AG04450 (cell line): ENCODE results near the gene ATP10B. TPM values are rescaled to one million over a fixed set of nuclear protein-coding genes. Genes with fewer than 3 reads are reported as not detected.

Experiments used
- CTCF ChIA-PET: fragments of 300-600, 350-600 bp; formaldehyde crosslinking; extraction: SDS; loops from one replicate; lab custom pipeline; 2022; ENCODE audit warnings: antibody characterized with exemption, inconsistent platforms; lab: Charles Lee
- POLR2A ChIA-PET: fragments of 350-600 bp; formaldehyde crosslinking; extraction: SDS; loops from one replicate; lab custom pipeline; 2021; ENCODE audit warnings: antibody characterized with exemption, inconsistent platforms; lab: Yijun Ruan, JAX
- DNase-seq: peaks from one replicate; pipeline ENCODE4 v3.0.0-alpha.2; 2011; ENCODE audit warnings: low read depth, low spot score
- H3K27ac ChIP-seq: one replicate; pipeline ENCODE4 v1.5.1; 2012; ENCODE audit warnings: low read depth, low read length, control low read depth
- H3K27me3 ChIP-seq: one replicate; pipeline ENCODE4 v1.6.0; 2012; ENCODE audit warnings: low read length; ENCODE audit not compliant: control insufficient read depth, insufficient read depth
- H3K4me3 ChIP-seq: 2 replicates; pipeline ENCODE4 v1.5.1; 2011; ENCODE audit warnings: mild to moderate bottlenecking, low read depth, low read length, control low read depth
- H3K9me3 ChIP-seq: 2 replicates; pipeline ENCODE4 v1.5.1; 2012; ENCODE audit warnings: low read length; ENCODE audit not compliant: control insufficient read depth, insufficient read depth
- polyA plus RNA-seq: library from polyadenylated mRNA; depleted of rRNA; stranded (reverse); fragments of >200 nt; gene quantifications from 2 replicates; pipeline ENCODE4 v1.2.3, GENCODE V29; 2011
- TF ChIP-seq, protein P1 (sequence below): IDR thresholded peaks from 2 replicates; pipeline ENCODE4 v1.5.1; 2011; ENCODE audit warnings: low read depth, low read length, control low read depth, inconsistent platforms

ATP10B gene
- polyA plus RNA-seq, 1 experiment, result not detected

DNA sequence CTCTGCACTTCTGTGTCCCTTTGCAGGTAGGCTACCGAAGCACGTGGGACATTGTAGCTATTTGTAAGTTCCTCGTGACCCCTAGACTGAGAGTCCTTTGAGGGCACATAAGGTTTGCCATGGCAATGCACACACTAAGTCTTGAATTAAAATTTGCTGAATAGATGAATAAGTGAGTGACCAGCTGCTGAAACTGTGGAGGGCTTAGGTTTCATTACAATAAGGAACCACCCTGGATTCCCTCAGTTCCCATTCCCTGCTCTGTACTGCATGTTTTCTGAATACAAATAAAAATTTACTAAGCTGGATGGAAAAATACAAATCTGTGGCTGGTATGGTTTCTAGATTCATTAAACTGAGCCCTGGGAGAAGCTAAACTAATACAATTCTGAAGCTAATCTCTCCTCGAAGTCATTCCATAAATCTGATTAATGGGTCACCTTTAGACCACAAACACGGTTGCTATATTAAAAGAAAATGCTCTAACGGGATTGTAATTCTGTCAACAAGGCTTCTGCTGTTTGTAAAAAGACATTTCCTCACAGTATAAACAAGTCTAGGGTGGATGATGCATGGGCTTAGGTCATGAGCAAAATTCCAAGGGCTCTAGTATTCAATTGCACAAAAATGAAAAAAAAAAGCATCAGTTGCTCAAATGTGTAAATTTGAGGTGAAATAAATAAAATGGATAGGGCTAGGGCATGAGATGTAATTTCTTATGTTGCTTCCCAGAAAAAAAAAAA is 172.3 kb downstream of the ATP10B start:
- ChIA-PET CTCF (no interaction called here), POLR2A (no interaction called here)
- TF ChIP-seq, protein P1, sequence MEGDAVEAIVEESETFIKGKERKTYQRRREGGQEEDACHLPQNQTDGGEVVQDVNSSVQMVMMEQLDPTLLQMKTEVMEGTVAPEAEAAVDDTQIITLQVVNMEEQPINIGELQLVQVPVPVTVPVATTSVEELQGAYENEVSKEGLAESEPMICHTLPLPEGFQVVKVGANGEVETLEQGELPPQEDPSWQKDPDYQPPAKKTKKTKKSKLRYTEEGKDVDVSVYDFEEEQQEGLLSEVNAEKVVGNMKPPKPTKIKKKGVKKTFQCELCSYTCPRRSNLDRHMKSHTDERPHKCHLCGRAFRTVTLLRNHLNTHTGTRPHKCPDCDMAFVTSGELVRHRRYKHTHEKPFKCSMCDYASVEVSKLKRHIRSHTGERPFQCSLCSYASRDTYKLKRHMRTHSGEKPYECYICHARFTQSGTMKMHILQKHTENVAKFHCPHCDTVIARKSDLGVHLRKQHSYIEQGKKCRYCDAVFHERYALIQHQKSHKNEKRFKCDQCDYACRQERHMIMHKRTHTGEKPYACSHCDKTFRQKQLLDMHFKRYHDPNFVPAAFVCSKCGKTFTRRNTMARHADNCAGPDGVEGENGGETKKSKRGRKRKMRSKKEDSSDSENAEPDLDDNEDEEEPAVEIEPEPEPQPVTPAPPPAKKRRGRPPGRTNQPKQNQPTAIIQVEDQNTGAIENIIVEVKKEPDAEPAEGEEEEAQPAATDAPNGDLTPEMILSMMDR, result no peak
- no peaks in the 10 kb centered on the region for H3K27me3 ChIP-seq
- DNase-seq, result no peak
- no peaks in the 10 kb centered on the region; the same call in 1 of the 2 replicates for H3K9me3 ChIP-seq
- H3K4me3 ChIP-seq, result no peak overlapping the region
- H3K27ac ChIP-seq, result no peak overlapping the region

DNA sequence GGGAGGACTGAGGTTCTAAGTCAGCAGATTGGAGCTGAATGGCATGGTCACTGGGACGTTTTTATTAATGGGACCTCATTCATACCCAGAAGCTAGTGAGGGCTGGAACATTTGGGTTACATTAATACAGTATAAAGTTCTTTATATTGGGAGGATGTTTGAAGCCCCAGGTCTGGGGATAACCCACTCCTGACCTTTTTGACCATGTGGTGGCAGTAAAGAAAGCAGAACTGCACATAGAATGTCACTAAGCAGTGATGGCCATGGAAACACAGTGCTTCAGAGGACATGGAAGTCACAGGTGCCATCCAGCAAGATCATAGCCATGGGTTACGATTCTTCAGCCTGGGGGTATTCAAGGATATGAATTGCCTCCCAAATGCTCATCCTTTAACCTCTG is 176.0 kb downstream of the ATP10B start:
- CTCF ChIA-PET, result no interaction called here
- TF ChIP-seq, protein P1, result no peak
- H3K27ac ChIP-seq, result no peak overlapping the region
- H3K27me3 ChIP-seq, result no peaks in the 10 kb centered on the region
- no peak overlapping the region for H3K4me3 ChIP-seq
- DNase-seq, result no peak
- no peaks in the 10 kb centered on the region; the same call in 1 of the 2 replicates for H3K9me3 ChIP-seq
- POLR2A ChIA-PET, result no interaction called here

DNA sequence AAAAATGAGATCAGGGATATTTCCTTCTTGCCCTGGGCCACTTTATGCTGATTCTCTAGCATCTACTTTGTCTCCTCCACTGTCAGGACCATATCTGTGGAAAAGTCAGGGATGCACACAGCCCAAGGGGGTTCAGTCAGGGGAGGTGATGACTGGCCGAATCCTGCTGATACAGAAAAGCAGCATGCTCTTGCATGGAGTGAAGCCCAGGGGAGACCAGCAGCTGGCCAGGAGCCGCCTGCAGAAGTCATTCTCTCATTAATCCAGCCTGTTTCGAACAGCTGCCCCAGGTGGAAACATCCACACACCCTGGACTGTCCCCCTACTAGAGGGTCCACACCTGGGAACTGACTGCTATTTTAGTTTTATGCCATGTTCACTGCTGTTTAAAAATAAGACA is 177.1 kb downstream of the ATP10B start:
- CTCF ChIA-PET, result no interaction called here
- H3K4me3 ChIP-seq, result no peak overlapping the region
- H3K9me3 ChIP-seq, result no peaks in the 10 kb centered on the region
- H3K27me3 ChIP-seq, result no peaks in the 10 kb centered on the region
- POLR2A ChIA-PET, result no interaction called here
- H3K27ac ChIP-seq, result no peak overlapping the region
- no peak for DNase-seq
- TF ChIP-seq, protein P1, result no peak

DNA sequence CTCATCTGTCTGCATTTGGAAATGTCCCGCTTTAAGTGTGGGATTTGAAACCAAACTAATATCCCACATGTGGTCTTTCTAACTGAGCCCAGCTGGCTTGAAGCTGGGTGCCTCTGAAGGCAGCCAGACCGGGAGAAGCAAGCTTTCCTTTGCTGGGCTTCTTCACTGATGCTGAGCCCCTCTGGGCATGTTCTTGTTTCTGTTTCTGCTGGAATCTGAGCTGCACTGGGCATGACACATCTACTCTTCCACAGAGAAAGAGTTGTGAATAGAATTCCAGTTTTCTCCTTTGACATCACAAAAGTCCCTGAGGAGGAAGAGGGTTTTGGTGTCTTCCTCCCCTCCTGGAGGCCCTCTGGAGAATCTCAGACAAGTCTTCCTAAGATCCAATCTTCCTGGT is 179.5 kb downstream of the ATP10B start:
- no peaks in the 10 kb centered on the region for H3K27me3 ChIP-seq
- no peak overlapping the region for H3K27ac ChIP-seq
- TF ChIP-seq, protein P1, result no peak
- H3K9me3 ChIP-seq, result no peaks in the 10 kb centered on the region
- DNase-seq, result no peak
- no peak overlapping the region for H3K4me3 ChIP-seq
- ChIA-PET POLR2A (no interaction called here), CTCF (no interaction called here)

DNA sequence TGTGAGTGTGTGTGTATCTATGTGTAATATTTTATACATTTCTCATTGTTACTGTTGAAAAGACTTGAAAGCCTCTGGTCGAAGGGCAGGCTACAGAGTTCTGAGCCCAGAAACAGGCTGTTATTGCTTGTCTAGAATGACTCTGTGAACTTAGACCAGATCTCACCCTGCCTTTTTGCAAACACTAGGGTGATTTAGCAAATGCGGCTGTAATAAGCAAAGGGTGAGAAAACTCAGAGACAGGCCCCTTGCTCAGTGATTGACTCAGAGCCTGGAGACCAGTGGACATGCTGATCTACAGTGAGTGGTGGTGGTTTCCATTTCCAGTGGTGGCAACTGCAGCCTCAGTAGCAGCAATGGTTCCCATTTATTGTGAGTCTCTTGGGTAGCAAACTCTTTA is 183.7 kb downstream of the ATP10B start:
- ChIA-PET POLR2A (no interaction called here), CTCF (no interaction called here)
- Histone ChIP-seq H3K27ac (no peak overlapping the region), H3K9me3 (no peaks in the 10 kb centered on the region), H3K27me3 (no peaks in the 10 kb centered on the region), H3K4me3 (no peak overlapping the region)
- TF ChIP-seq, protein P1, result no peak
- DNase-seq, result no peak
